ENCODE results near the gene ADGRV1.

The ADGRV1 gene

GRCh38 chr5:91178461-91178860 is 619.9 kb downstream of the ADGRV1 start:
- DNase-seq, result no peak

DNA sequence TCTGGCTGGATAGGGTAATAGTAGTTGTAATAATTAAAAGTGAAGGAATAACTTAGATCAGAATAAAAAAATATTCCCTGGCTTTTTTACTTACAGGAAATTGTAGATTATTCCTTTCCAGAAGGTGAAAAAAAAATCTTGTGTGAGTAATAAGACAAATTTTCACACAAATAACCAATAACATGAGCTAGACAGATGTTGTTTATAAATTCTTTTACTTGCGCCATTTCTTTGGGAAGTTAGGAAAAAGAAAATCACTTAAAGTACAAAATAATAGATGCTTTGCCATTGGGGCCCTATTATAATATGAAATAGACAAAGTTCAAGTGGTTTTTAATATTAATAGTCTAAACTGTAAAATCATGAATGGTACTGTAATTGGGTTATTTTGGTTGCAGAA is 620.4 kb downstream of the ADGRV1 start:
- no peak for DNase-seq

GRCh38 chr5:91180506-91180905 is 621.9 kb downstream of the ADGRV1 start:
- DNase-seq, result no peak

- no peak for DNase-seq
These were observed 624.2 kb downstream of the ADGRV1 start for GRCh38 chr5:91182763-91183162.

- DNase-seq, result no peak
These were observed 625.1 kb downstream of the ADGRV1 start for GRCh38 chr5:91183743-91184142.

- no peak for DNase-seq
These were observed 627.5 kb downstream of the ADGRV1 start for GRCh38 chr5:91186101-91186500.

DNA sequence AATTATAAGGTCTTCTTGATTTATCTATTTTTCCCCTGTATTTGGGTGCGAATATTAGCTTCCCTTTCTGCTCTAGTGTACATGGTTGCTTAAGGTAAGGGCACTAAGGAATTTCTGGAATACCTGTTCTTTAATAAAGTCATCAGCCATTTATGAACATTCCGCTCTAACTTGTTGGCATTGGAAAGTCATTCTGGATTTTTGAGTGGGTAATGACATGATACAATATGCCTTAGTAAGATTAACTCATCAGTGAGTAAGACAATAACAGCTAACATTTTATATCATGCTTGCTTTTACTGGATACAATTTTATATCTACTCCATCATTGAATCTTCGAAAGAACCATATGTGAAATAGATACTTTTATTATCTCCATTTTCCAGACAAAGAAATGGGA is 628.4 kb downstream of the ADGRV1 start:
- DNase-seq, result no peak

GRCh38 chr5:91188755-91189154 is 630.2 kb downstream of the ADGRV1 start:
- no peak for DNase-seq

DNA sequence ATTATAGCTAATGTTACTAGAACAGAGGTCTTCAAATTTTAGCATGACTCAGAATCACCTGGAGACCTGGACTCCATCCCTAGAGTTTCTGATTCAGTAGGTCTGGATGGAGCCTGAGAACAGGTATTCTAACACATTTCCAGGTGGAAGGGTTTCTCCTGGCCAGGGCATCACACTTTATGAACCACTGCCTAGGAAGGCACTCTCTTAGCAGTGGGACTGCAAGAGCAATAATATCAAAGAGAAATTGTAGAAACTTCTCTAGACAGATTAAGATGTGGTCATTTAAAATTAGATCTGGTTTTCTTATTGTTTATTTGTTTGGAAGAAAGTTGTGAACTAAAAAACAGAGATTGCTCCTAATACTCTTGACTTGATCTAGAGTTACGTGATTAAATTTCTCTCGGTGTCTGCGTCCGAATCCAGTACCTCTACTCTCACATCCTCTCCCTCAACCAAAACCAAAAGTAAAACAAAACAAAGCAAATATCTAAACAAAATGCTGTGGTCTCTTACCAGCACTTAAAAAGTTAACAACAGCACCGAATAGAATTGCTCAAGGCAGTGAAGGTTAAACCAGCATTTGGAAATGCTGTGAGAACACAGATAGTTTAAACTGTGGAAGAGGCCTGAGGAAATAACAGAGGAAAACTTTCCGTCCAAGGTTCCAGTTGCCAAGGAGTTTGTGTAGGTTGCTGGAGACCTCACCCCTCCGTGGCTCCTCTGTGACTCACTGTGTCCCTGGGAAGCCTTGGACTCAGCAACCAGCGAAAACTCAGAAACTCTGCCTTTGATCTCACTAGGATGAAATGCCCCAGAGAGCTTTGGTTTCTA is 631.1 kb downstream of the ADGRV1 start:
- no peak for DNase-seq

GRCh38 chr5:91190314-91190690 is 631.7 kb downstream of the ADGRV1 start:
- DNase-seq, result no peak

- DNase-seq, result peak; percentile 8 to 73
These were observed 636.3 kb downstream of the ADGRV1 start for GRCh38 chr5:91194824-91195381.

DNA sequence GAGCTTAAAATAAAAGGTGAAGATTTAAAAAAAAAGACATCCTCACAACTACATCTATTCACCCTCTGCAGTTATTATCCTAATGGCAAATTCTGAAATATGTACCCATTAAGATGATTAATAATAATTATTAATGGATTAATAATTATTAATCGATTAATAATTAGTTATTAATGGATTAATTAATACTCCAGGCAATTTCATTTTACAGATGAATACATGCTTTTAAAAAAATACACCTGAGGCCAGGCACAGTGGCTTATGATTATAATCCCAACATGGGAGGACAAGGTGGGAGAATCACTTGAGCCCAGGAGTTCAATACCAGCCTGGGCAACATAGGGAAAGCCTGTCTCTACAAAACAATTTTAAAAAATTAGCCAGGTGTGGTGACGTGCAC is 642.1 kb downstream of the ADGRV1 start:
- DNase-seq, result no peak

GRCh38 chr5:91206103-91206502 is 647.5 kb downstream of the ADGRV1 start:
- no peak for DNase-seq

DNA sequence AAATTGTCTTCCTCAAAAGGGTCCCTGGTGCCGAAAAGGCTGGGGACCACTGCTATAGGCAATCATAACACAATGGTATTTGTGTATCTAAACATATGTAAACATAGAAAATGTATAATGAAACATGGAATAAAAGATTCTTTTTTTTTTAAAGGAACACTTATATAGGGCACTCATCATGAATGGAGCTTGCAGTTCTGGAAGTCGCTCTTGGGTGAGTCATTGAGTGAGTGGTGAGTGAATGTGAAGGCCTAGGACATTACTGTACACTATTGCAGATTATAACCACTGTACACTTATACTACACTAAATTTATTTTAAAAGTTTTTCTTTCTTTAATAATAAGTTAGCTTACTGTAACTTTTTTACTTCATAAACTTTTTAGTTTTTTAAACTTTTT is 648.1 kb downstream of the ADGRV1 start:
- DNase-seq, result no peak

GRCh38 chr5:91207248-91207647 is 648.7 kb downstream of the ADGRV1 start:
- no peak for DNase-seq

DNA sequence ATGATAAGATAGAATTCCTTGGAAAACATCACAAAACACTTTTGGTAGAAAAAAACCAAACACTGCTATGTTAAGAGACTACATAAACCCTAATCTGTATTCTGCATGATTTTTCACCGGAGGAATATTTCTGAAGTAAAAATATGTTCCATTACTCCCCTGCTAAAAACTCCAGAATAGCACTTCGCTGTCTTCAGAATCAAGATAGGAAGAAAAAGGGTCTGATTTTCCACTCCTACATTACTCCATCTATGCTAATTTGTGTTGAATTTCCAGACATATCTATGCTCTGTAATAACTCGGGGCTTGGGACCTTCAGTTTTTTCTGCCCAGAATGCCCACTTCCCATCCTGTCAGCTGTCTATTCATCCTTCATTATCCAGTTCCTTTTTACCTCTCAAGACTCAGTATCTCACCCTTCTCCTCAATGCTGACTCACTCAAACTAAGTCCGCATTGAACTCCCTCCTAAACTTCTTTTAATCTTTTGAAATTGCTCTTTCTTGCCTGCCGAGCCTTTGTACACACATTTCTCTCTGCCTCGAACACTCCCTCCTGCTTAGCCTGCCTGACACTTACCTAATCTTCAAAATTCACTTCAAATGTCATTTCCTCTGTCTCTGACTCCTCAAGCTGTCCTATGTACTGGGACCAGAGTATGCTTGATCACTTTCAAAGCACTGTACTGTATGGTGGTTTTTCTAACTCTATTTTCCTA is 653.6 kb downstream of the ADGRV1 start:
- DNase-seq, result no peak

DNA sequence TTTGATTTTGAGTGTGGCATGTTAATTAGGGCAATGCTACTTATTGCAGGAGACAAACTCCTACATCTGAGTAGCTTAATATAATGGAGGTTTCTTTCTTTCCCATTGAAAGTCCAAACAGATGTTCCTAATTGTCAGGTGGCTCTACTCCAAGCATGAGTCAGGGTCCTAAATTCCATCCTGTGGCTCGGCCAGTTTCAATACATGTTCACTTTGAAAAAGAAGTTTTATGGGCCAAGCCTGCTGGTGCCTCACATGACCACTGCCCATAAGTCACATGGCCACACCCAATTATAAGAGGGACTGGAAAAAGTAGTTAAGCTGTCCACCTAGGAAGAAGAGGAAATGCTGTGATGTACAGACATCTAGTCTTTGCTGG is 654.1 kb downstream of the ADGRV1 start:
- no peak for DNase-seq

Data from NCI-H2081 (cell line).